ENCODE measurements around the gene CST7. TPM values are rescaled to one million over a fixed set of nuclear protein-coding genes. Genes with fewer than 3 reads are reported as not detected.
"Not testable (repeated sequence)": the region's sequence is repeated elsewhere in the genome, so short reads cannot be mapped to it uniquely, and the experiment has no call there.

CST7 gene
- total RNA-seq, 2 donors from 2014 or later, result 1.7 to 2.7 TPM

DNA sequence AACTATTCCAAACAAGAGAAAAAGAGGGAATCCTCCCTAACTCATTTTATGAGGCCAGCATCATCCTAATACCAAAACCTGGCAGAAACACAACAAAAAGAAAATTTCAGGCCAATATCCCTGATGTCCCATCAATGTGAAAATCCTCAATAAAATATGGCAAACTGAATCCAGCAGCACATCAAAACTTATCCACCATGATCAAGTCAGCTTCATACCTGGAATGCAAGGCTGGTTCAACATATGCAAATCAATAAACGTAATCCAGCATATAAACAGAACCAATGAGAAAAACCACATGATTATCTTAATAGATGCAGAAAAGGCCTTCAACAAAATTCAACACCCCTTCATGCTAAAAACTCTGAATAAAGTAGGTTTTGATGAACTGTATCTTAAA lies 2.7 kb upstream of the CST7 start:
- DNase-seq; intact Hi-C loops (cut with DNase I): not testable (repeated sequence)

DNA sequence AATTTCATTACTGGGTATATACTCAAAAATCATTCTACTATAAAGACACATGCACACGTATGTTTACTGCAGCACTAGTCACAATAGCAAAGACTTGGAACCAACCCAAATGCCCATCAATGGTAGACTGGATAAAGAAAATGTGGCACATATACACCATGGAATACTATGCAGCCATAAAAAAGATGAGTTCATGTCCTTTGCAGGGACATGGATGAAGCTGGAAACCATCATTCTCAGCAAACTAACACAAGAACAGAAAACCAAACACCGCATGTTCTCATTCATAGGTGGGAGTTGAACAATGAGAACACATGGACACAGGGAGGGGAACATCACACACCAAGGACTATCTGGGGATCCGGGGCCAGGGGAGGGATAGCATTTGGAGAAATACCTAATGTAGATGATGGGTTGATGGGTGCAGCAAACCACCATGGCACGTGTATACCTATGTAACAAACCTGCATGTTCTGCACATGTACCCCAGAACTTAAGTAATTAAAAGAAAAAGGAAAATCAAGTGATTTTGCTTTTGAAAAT lies 602 bp upstream of the CST7 start:
- ATAC-seq; intact Hi-C loops (cut with DNase I); DNase-seq: not testable (repeated sequence)

More for the DNA sequence above, 2.7 kb upstream of the CST7 start:
- not testable (repeated sequence) for ATAC-seq

DNA sequence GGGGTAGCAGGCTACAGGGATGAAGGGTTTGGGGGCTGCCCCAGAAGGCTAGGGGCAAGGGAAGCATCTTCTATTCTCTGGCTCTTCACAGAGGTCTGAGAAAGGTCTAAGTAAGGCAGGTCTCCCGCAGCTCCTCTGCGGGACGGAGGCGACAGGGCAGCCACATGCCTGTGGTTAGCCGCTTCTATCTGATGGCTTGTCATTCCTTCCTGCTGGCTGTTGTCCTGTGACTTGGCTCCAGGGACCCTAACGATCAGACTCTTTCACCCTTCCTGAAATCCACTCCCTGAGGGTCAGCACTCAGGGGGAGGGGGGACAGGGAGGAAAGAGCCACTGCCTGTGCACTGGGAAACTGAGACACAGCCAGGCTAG lies 673 bp downstream of the CST7 start:
- ATAC-seq (peak in 1 of 2 donors; percentile 26), DNase-seq (no peak)
- intact Hi-C loops (cut with DNase I), result no loop called here

DNA sequence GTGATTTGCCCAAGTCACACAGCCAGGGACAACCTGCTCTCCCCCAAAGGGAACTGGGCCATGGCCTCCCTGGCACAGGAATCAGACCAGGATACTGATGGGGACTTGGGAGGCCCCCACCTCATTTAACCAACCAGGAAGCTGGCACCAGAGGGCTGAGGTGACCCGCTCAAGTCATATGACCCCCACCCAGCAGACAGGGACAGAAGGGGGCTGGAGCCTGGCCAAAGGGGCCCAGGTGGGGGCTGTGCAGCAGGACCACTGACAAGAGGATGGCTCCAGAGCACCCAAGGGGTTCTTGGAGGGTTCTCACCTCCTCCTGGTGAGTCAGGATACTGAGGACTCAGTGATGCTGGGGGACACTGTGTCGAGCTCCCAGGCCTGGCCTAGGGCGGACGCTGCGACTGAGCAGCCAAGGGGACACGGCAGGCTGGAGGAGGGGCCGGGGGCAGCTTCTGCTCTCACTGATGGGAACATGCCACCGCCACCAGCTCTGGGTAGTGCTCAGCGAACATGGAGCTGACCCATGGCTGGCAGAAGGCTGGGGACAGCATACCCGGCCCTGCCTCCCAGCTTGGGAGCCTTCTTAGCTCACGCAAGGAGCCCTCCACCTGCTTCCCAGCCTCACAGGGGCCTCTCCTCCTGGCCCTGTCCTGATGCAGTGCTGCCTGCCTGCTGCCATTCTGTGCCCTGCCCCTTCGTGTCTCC lies 1.2 kb downstream of the CST7 start:
- ATAC-seq (no peak), DNase-seq (no peak)
- intact Hi-C loops (cut with DNase I), result no loop called here

DNA sequence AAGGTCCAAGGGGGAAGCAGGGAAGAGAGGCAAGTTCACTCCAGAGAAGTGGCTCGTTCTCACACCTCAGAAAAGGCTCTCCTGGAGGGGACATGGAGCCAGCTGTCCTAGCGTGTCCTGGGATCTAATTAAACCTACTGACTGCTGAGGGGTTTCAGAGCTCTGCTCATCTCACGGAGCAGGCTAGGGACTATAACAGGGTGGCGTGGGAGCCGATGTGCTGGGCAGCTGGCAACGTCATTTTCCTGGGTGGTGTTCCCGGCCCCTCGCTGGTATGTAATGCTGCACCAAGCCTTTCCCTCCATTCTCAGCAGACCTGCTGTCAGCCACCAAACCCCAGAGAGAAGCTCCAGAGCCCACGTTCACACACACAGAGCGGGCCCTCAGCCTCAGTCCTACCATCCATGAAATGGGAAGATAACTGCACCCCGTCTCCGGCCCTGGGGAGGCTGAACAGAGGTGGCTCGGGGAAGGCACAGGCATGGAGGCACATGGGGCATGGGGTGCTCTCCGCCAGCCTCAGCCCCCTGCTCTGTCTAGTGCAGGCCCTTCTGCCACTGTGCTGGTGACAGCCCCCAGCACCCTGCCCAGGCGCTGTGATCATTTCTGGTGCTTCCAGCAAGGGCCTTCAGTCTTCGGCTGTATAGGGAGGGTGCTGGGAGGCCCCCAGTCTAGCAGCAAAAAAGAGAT lies 1.9 kb downstream of the CST7 start:
- ATAC-seq (no peak), DNase-seq (no peak)
- intact Hi-C loops (cut with DNase I), result no loop called here

DNA sequence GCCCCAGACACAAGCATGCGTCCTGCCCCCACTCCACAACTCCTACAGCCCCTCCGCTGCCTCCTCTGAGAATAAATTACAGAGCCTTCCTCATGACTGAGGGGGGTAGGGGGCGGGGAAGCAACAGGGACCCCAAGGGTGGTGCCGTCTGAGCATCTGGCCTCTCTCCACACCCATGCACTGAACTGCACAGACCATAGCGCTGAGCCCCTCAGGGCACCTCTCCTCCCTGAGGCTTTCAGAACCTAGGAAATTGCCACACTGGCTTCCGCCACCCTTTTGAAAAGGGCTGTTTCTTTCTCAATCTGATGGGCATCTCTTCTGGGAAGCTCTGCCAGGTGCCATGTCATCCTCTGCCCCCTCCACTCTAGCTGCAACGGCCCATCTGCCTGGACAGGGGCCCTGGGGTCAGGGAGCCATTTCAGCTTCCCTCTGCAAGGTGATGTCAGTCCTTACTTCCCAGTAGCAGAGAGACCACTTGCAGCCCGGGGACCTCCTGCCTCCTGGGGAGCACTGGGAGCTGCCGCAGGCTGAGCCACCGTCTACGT lies 2.5 kb downstream of the CST7 start:
- intact Hi-C loops (cut with DNase I), result no loop called here
- DNase-seq (no peak), ATAC-seq (peak in 1 of 2 donors; percentile 13)

DNA sequence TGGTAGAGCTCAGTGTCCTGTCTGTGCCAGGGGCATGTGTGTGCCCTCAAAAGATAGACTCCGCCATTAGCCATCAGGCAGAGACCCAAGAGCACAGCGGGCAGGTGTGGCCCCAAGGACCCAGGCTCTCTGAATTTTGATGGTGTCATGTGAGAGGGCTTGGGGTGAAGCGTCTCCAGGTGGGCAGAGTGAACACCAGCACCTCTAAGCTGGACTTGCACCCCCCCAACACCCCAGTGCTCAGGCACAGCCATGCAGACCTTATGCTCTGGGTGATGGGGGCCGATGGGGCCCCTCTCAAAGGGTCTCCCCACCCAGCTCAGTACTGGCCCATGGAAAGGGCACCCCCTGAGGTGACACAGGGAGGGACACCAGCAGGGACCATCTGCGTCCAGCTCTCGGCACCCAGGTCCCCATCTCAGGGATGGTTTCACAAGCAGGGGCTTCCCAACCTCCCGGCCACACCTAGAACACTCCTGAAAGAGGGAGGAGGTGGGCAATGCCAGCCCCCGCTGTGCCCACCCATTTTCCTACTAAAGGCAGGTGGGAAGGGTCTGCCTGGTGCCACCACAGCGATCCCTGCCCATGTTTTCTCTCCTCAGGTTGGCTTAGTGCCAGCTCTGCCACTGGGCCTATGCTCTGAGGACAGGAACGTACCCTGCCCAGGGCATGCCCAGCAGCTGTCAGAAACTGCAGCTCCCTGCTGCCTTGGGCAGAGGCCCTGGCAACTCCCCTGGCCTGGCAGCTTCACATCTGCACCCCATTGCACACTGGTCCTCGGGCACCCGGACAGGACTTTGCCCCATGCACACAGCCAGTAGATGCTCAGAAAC lies 3.5 kb downstream of the CST7 start:
- DNase-seq (no peak), ATAC-seq (peak in 1 of 2 donors; percentile 57)
- intact Hi-C loops (cut with DNase I), result no loop called here

DNA sequence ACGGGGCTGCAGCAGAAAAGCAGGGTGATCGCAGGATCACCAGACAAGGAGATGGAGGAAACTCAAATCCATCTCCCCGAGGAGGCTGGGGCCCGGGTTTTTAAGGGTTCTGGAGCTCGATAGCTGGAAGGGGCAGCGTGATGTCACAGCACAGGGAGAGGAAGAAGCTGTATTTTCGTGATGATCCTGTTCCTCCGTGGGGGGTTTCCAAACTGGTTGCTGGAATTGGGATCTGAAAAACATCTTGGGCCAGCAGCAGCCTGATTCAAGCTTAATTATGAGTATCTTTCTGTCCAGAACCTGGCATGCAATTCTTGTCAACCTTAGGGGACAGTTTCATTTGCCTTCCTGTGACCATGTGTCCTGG lies 4.1 kb downstream of the CST7 start:
- ATAC-seq, result no peak
- no peak for DNase-seq
- intact Hi-C loops (cut with DNase I), result no loop called here

DNA sequence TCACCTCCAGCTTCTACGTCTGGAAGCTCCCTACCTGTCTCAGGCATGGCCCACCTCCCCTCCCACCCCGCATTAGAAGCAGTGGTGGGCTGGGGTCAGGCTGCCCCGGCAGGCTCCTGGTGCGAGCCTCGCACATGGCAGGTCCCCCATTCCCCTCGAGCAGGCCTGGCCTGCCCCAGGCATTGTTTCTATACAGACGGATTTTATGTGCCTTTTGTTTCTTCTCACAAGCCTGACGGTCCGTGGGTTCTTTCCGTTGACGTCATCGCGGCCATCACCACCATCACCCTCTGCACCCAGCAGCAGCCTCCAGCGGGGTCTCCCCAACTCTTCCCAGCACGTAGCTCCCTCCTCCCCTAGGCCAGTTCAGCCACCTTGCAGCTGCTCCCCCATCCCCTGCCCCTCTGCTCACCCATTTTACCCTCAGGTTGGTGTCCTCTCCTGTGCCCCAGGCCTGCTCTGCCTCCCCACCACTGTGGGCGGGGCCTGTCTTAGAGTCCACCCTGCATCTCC lies 4.6 kb downstream of the CST7 start:
- DNase-seq, result no peak
- no peak for ATAC-seq
- intact Hi-C loops (cut with DNase I), result no loop called here

DNA sequence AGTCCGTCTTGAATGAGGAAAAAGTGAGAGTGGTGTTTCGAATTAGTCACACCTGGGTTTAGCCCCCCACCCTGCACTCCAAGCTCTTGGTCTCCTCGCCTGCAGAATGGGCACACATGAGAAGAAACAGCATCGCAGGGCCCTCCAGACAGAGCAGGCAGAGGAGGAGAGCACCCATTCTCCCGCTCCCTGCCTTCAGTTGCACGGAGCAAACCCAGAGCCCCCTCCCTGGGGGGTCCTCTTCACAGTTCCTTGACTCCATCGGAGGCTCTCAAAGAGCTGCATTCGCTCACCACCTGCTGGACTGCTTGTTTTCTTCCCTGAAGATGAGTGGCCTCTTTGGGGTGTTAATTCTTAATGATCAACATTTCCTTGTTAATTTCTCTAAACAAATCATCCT lies 5.1 kb downstream of the CST7 start:
- no peak for DNase-seq

DNA sequence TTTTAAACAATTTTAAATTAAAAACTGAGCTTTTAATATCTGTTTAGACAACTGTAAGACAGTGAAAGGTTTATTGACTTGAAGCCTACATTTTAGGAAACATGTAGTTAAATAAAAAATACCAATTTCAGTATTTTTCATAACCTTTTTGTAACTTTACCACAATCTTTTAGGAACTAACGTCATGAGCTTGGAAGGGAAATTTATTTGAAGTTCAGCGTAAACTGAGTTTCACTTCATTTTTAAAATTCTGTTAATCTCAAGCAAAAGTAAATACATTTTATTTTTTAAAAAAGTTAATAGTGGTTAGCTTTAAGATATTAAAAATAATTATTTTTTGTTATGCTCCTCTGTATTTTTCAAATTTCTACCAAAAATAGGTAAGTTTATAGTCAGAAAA lies 5.5 kb downstream of the CST7 start:
- DNase-seq (no peak), ATAC-seq (no peak)
- intact Hi-C loops (cut with DNase I), result no loop called here

More for the DNA sequence above, 5.1 kb downstream of the CST7 start:
- no peak for ATAC-seq
- intact Hi-C loops (cut with DNase I), result no loop called here

DNA sequence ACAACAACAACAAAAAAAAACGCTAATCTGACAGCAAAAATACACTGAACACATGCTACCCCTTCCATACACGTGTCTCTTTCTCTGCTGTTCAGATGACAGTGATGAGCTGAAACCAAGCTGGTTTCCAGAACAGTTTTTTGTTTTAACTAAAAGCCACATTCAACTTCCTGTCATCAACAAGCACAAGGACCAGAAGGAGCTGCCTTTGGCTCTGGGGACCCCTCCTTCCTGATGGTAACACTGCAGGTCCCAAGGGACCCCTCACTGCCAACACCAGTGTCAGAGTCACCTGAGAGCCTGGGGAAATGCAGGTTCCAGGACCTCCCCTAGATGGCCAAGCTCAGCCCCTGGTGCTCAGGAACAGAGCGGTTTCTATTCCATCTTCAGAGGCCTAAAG lies 6.0 kb downstream of the CST7 start:
- no peak for ATAC-seq
- intact Hi-C loops (cut with DNase I), result no loop called here

DNA sequence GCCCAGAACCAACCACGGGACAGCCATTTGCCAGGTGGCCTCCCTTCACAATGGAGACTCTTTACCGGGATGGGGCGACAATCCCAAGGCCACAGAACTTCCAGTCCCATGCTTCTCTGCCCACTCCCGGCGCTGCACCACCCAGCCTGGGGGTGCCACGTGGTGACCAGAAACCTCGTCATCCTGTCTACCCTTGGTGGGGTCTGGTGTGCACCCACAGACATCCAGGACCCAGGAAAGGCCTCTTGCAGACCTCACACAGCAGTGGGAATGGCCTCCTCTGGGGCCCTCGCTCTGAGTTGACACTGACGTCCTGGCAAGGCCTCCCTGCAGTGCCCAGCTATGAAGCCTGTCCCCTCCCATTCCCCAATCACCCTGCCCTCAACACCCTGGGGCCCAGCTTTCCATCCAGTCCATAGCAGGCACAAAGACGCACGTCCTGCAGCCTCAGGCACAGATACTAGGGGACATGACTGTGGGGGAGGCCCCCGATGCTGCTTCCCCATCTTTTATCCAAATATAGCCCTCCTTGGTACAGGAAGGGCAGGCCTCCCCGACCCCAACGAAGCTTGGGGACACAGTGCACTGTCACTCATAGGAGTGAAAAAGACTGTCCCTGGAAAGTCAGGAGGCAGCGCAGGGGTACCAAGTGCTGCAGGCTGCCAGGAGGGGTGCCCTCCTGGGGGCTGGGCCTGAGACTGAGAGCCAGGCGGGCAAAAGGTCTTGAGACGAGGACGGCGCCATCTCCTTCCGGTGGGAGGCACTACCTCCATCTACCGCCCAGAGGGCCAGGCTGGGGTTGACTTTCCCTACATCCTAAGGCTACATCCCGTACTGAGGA lies 7.2 kb downstream of the CST7 start:
- intact Hi-C loops (cut with DNase I), result no loop called here
- ATAC-seq (no peak), DNase-seq (no peak)

More for the DNA sequence above, 6.0 kb downstream of the CST7 start:
- no peak for DNase-seq

DNA sequence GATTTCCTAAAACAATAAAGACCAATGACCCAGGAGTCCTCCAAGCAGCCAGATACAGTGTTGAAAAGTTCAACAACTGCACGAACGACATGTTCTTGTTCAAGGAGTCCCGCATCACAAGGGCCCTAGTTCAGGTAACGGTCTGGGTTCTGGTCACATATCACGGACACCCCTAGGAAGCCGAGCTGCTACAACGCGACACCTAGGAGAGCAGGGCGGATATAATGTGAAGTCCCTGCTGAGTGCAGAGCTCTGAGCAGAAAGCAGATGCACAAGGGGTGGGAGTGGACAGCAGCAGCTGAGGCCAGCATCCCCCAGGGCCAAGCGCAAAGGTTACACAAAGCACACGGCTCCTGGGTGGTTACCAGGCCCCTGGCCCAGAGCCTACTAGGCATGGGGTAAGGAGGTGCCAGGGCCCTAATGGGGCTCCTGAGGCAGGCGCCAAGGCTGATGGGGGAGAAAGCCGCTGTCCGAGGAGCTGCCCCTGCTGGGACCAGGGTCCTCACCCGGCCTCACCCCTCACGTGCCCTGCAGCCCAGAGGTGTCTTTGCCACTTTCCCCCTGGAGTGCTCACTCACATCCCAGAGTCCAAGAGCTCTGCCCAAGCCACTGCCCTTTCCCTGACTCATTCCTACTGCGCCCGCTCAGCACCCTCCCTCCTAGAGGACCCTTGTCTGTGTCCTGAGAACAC lies 8.4 kb downstream of the CST7 start:
- ATAC-seq (peak in 1 of 2 donors; percentile 46), DNase-seq (no peak)
- intact Hi-C loops (cut with DNase I), result no loop called here

DNA sequence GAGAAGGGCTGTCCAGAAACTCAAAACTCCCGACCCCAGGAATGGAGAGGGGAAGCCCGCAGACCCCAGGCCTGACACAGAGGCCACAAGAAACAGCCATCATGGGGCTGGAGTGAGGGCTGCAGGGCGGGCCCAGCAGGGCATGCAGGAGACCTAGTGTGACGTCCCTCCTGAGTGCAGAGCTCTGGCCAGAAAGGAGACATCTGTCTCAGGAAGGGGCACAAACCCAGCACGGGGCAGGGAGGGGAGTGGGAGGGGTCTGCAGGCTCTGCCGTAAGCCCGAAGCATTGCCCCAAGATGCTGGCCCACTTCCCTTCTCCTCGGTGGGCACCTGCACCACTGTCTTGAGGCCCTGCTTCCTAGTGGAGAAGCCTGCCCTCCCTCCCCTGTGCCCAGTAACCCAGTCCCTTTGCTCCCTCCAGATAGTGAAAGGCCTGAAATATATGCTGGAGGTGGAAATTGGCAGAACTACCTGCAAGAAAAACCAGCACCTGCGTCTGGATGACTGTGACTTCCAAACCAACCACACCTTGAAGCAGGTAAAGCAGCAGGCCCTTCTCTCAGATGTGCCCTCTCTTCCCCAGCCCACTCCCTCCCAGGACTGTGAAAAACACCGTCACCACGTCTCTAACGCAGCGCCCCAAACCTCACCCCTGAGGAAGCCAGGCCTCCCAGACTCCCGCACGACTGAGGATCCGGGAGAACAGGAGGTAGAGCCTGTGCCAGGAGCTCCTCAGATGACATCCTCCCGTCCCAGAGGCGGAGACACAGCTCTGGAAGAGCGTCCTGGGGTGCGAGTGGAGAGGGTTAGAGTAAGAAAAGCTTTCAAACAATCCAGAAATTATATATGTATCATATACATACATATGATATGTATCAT lies 9.7 kb downstream of the CST7 start:
- intact Hi-C loops (cut with DNase I), result no loop called here
- ATAC-seq (no peak), DNase-seq (no peak)

DNA sequence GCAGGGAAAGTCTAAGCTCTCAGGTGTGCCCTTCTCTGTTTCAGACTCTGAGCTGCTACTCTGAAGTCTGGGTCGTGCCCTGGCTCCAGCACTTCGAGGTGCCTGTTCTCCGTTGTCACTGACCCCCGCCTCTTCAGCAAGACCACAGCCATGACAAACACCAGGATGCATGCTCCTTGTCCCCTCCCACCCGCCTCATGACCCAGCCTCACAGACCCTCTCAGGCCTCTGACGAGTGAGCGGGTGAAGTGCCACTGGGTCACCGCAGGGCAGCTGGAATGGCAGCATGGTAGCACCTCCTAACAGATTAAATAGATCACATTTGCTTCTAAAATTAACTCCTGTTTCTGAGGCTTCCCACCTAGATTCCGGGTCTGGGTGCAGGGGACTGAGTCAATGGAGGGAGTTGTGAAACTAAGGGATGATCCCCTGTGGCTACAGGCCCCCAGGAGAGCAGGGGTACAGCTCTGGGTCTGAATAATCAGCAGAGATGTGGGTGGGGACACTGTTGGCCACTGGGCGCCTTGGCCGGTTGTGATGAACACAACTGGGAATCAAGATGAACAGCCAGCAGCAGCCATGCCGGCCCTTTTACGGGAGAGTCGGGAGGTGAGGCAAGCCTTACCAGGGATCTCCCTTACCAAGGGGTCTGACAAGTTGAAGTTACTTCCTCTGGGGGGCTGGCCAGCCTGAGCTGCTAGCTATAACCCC lies 10.7 kb downstream of the CST7 start:
- ATAC-seq (no peak), DNase-seq (no peak)
- intact Hi-C loops (cut with DNase I), result no loop called here

All from left cardiac atrium (tissue), 4 donors.